Neural progenitor cell (in vitro differentiated cells): Measurements from ENCODE around the gene TSPAN5. TPM values are rescaled to one million over a fixed set of nuclear protein-coding genes. Genes with fewer than 3 reads are reported as not detected.

Experiments
- DNase-seq: peaks from one replicate; pipeline ENCODE4 v3.0.0-alpha.2; 2016; ENCODE audit warnings: low spot score
- H2AFZ ChIP-seq: fragments of 200-600 bp; sonication (generic); replicated peaks from 2 replicates; pipeline ENCODE4 v1.6.1; 2016; ENCODE audit warnings: antibody characterized with exemption
- H3F3A ChIP-seq: fragments of 200-600 bp; sonication (generic); 2 replicates; pipeline ENCODE4 v1.6.1; 2016; ENCODE audit warnings: antibody characterized with exemption, low read depth
- H3K27ac ChIP-seq: fragments of 200-600 bp; sonication (generic); 2 replicates; pipeline ENCODE4 v1.5.1; 2016; ENCODE audit warnings: mild to moderate bottlenecking
- H3K27me3 ChIP-seq: fragments of 200-600 bp; sonication (generic); 2 replicates; pipeline ENCODE4 v1.6.1; 2016; ENCODE audit warnings: mild to moderate bottlenecking, moderate library complexity
- H3K36me3 ChIP-seq: fragments of 200-600 bp; sonication (generic); 2 replicates; pipeline ENCODE4 v1.5.1; 2016
- H3K4me1 ChIP-seq: fragments of 200-600 bp; sonication (generic); 2 replicates; pipeline ENCODE4 v1.6.1; 2016; ENCODE audit warnings: mixed run types
- H3K4me2 ChIP-seq: fragments of 200-600 bp; sonication (generic); 2 replicates; pipeline ENCODE4 v1.6.1; 2016
- H3K4me3 ChIP-seq: fragments of 200-600 bp; sonication (generic); 2 replicates; pipeline ENCODE4 v1.5.1; 2016
- H3K79me2 ChIP-seq: fragments of 200-600 bp; sonication (generic); 2 replicates; pipeline ENCODE4 v1.6.1; 2016; ENCODE audit warnings: low read depth
- H3K9ac ChIP-seq: fragments of 200-600 bp; sonication (generic); 2 replicates; pipeline ENCODE4 v1.6.1; 2016
- H3K9me3 ChIP-seq: fragments of 200-600 bp; sonication (generic); 2 replicates; pipeline ENCODE4 v1.5.1; 2016; ENCODE audit warnings: low read depth
- H4K20me1 ChIP-seq: fragments of 200-600 bp; sonication (generic); 2 replicates; pipeline ENCODE4 v1.6.1; 2016; ENCODE audit warnings: low read depth
- H3K27ac Mint-ChIP-seq: 3 replicates; pipeline ENCODE4 v1.8.0; 2021; ENCODE audit warnings: mixed read lengths
- H3K27me3 Mint-ChIP-seq: 2 replicates; pipeline ENCODE4 v1.8.0; 2022; ENCODE audit warnings: low read depth, mild to moderate bottlenecking, inconsistent platforms, moderate library complexity, mixed read lengths; ENCODE audit not compliant: insufficient read depth
- H3K36me3 Mint-ChIP-seq: 3 replicates; pipeline ENCODE4 v1.8.0; 2021; ENCODE audit warnings: mixed read lengths
- H3K4me1 Mint-ChIP-seq: 3 replicates; pipeline ENCODE4 v1.8.0; 2021; ENCODE audit warnings: mixed read lengths
- H3K4me3 Mint-ChIP-seq: 3 replicates; pipeline ENCODE4 v1.8.0; 2021; ENCODE audit warnings: mild to moderate bottlenecking, moderate library complexity, mixed read lengths
- H3K9me3 Mint-ChIP-seq: 3 replicates; pipeline ENCODE4 v1.8.0; 2020; ENCODE audit warnings: mixed read lengths
- CTCF ChIP-seq: fragments of 200-600 bp; sonication (generic); IDR thresholded peaks from 2 replicates; pipeline ENCODE4 v1.5.1; 2017; ENCODE audit warnings: antibody characterized with exemption, mild to moderate bottlenecking
- EZH2 ChIP-seq: fragments of 200-600 bp; sonication (generic); IDR thresholded peaks from 2 replicates; pipeline ENCODE4 v1.6.1; 2017; ENCODE audit warnings: antibody characterized with exemption, mild to moderate bottlenecking, moderate library complexity
- EZH2phosphoT487 ChIP-seq: fragments of 200-600 bp; sonication (generic); IDR thresholded peaks from 2 replicates; pipeline ENCODE4 v1.6.1; 2017; ENCODE audit warnings: antibody characterized with exemption
- total RNA-seq: library from RNA; depleted of rRNA; stranded (reverse); fragments of >200 nt; gene quantifications from 2 replicates; pipeline ENCODE4 v1.2.3, GENCODE V29; 2015; ENCODE audit warnings: low replicate concordance

The TSPAN5 gene
- total RNA-seq, 1 donor from 2014 or later: 34.9 TPM

- Mint-ChIP-seq H3K4me3 (no peak overlapping the region), H3K27ac (no peak overlapping the region), H3K9me3 (no peaks in the 10 kb centered on the region), H3K36me3 (peaks cover 18% of the 10 kb centered on the region), H3K4me1 (peaks cover 15% of the 10 kb centered on the region), H3K27me3 (peaks cover 6% of the 10 kb centered on the region)
- Histone ChIP-seq H3K79me2 (peaks cover 3% of the 10 kb centered on the region), H3K4me3 (no peak overlapping the region), H3K27ac (no peak overlapping the region), H3K9ac (no peak overlapping the region), H3K4me2 (no peak overlapping the region), H3K4me1 (peaks cover 21% of the 10 kb centered on the region), H4K20me1 (peaks cover 9% of the 10 kb centered on the region), H3F3A (peaks cover 13% of the 10 kb centered on the region), H3K27me3 (no peaks in the 10 kb centered on the region), H3K9me3 (no peaks in the 10 kb centered on the region), H2AFZ (no peak overlapping the region), H3K36me3 (no peaks in the 10 kb centered on the region)
- TF ChIP-seq EZH2phosphoT487 (no peak), CTCF (no peak), EZH2 (no peak)
- no peak for DNase-seq
These were observed 87.1 kb downstream of the TSPAN5 start for GRCh38 chr4:98571161-98571786.

- Mint-ChIP-seq H3K9me3 (no peaks in the 10 kb centered on the region), H3K36me3 (peaks cover 16% of the 10 kb centered on the region), H3K4me3 (no peak overlapping the region), H3K4me1 (peaks cover 24% of the 10 kb centered on the region), H3K27me3 (peaks cover 6% of the 10 kb centered on the region), H3K27ac (peak overlapping the region; percentile 82)
- peaks cover 12% of the 10 kb centered on the region for H4K20me1 ChIP-seq
- H2AFZ ChIP-seq: no peak overlapping the region
- DNase-seq: no peak
- H3K4me1 ChIP-seq: peaks cover 28% of the 10 kb centered on the region
- H3K9ac ChIP-seq: no peak overlapping the region
- H3K27me3 ChIP-seq: no peaks in the 10 kb centered on the region
- no peaks in the 10 kb centered on the region for H3K36me3 ChIP-seq
- H3F3A ChIP-seq: peaks cover 14% of the 10 kb centered on the region
- no peak for TF ChIP-seq EZH2phosphoT487
- peaks cover 4% of the 10 kb centered on the region for H3K79me2 ChIP-seq
- no peak overlapping the region for H3K27ac ChIP-seq
- no peak overlapping the region for H3K4me2 ChIP-seq
- H3K9me3 ChIP-seq: no peaks in the 10 kb centered on the region
- H3K4me3 ChIP-seq: no peak overlapping the region
These were observed 88.1 kb downstream of the TSPAN5 start for GRCh38 chr4:98570151-98570797.

- DNase-seq: no peak
- Histone ChIP-seq H3K9ac (no peak overlapping the region), H3K4me1 (peaks cover 31% of the 10 kb centered on the region), H3K36me3 (no peaks in the 10 kb centered on the region), H3K79me2 (peaks cover 15% of the 10 kb centered on the region), H3K4me2 (no peak overlapping the region), H3K27me3 (no peaks in the 10 kb centered on the region), H4K20me1 (peaks cover 15% of the 10 kb centered on the region), H2AFZ (no peak overlapping the region), H3K9me3 (no peaks in the 10 kb centered on the region), H3K4me3 (no peak overlapping the region), H3F3A (peaks cover 10% of the 10 kb centered on the region), H3K27ac (no peak overlapping the region)
- H3K9me3 Mint-ChIP-seq: no peaks in the 10 kb centered on the region
- peak overlapping the region; percentile 62 for H3K27ac Mint-ChIP-seq
- no peak for TF ChIP-seq EZH2
- no peak for TF ChIP-seq EZH2phosphoT487
- no peak for TF ChIP-seq CTCF
- peaks cover 15% of the 10 kb centered on the region for H3K36me3 Mint-ChIP-seq
- H3K4me3 Mint-ChIP-seq: no peak overlapping the region
- H3K4me1 Mint-ChIP-seq: peaks cover 31% of the 10 kb centered on the region
- peaks cover 6% of the 10 kb centered on the region for H3K27me3 Mint-ChIP-seq
These were observed 89.3 kb downstream of the TSPAN5 start for GRCh38 chr4:98568941-98569663.
